ENCODE data around the gene TEX35.

DNA sequence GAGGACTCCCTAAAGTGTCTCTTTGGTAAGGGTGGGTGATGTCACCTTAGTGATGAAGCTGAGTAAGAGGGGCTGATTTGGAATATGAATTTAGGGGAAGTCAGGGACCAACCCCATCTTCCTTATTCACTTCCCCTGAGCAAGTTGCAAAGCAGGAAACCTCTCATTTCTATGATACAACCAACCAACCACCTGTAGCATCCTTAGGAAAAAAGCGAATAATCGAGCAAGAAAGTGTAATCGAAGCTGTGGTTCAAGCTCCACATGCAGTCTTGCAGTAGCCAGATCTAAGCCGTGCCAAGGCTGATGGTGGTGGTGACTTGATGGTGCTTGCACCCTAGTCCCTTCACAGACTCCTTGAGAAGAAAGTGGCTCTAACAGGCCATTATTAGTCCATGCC, 3.2 kb downstream of the TEX35 start:
- TF ChIP-seq POLR2A (IDR thresholded peaks at IDR 0.05) = no peak
- TF ChIP-seq, protein P1, sequence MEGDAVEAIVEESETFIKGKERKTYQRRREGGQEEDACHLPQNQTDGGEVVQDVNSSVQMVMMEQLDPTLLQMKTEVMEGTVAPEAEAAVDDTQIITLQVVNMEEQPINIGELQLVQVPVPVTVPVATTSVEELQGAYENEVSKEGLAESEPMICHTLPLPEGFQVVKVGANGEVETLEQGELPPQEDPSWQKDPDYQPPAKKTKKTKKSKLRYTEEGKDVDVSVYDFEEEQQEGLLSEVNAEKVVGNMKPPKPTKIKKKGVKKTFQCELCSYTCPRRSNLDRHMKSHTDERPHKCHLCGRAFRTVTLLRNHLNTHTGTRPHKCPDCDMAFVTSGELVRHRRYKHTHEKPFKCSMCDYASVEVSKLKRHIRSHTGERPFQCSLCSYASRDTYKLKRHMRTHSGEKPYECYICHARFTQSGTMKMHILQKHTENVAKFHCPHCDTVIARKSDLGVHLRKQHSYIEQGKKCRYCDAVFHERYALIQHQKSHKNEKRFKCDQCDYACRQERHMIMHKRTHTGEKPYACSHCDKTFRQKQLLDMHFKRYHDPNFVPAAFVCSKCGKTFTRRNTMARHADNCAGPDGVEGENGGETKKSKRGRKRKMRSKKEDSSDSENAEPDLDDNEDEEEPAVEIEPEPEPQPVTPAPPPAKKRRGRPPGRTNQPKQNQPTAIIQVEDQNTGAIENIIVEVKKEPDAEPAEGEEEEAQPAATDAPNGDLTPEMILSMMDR (IDR thresholded peaks at IDR 0.05) = no peak

All from stomach (tissue), 4 donors.